Bronchial epithelial cell (primary cell): ENCODE results near the gene RASSF4. TPM values are rescaled to one million over a fixed set of nuclear protein-coding genes. Genes with fewer than 3 reads are reported as not detected.
A peak's percentile ranks its signal among the peaks of the same experiment; 100 is the strongest.

ENCODE experiments used
- DNase-seq: peaks from one replicate; pipeline ENCODE4 v3.0.0-alpha.2; 2010; ENCODE audit warnings: low read depth
- FAIRE-seq: peaks from 2 replicates; lab custom pipeline; 2011; peaks lifted over from hg19 to GRCh38; lab: Jason Lieb, UNC
- H3K27me3 ChIP-seq: 2 replicates; pipeline ENCODE4 v1.5.1; 2011; ENCODE audit warnings: low read length; ENCODE audit not compliant: control insufficient read depth, insufficient read depth
- H3K36me3 ChIP-seq: 2 replicates; pipeline ENCODE4 v1.5.1; 2011; ENCODE audit warnings: low read length; ENCODE audit not compliant: control insufficient read depth, insufficient read depth
- H3K4me3 ChIP-seq: 2 replicates; pipeline ENCODE4 v1.5.1; 2011; ENCODE audit warnings: mild to moderate bottlenecking, low read depth, low read length, control low read depth
- total RNA-seq: library from RNA; depleted of rRNA; stranded (reverse); fragments of >200 nt; gene quantifications from 2 replicates; pipeline ENCODE4 v1.2.1, GENCODE V29; 2014
- TF ChIP-seq, protein P1 (sequence below): IDR thresholded peaks from 2 replicates; pipeline ENCODE4 v1.5.1; 2011; ENCODE audit warnings: mild to moderate bottlenecking, moderate library complexity, low read length, control low read depth, inconsistent platforms; ENCODE audit not compliant: insufficient read depth, severe bottlenecking

The RASSF4 gene
- total RNA-seq, 1 donor from 2014 or later, result 0.26 TPM

DNA sequence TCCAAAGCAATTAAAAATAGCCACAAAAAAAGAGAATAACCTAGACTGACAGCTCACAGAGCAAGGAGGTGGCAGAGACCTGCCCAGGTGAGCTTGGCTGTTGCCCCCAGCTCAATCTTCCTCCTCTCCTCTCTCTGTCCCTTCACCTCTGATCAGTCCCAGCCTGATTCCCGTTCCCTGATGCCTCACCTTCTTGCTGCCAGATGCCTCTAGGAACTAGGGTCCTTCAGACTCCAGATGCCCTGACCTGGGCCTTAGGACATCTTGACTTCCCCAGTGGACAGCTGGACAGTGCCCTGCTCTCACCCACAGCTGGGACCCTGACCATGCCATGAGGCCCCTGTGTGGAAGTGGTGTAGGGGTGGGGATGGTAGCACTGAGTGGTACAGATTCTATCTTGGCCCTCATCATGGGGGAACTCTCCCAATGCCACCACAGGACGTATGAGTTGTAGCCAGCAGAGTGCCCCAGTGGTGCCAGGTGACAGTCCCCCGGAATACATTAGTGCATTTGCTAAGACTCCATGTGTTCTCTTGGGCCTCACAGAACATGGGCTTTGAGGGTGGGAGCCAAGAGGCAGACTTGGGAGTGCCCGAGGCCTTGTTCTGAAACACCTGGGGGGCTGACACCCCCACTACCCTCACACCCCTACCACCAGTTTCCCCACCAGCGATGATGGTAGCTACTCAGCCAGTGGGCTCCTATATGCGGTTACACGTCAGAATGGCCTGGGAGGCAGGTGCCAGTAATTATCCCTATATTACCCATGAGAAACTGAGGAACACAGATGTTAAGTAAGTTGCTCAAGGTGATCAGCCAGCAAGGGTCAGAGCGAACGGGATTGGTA is 17.0 kb downstream of the RASSF4 start:
- Histone ChIP-seq H3K27me3 (no peaks in the 10 kb centered on the region), H3K36me3 (no peaks in the 10 kb centered on the region), H3K4me3 (no peak overlapping the region)
- TF ChIP-seq, protein P1, sequence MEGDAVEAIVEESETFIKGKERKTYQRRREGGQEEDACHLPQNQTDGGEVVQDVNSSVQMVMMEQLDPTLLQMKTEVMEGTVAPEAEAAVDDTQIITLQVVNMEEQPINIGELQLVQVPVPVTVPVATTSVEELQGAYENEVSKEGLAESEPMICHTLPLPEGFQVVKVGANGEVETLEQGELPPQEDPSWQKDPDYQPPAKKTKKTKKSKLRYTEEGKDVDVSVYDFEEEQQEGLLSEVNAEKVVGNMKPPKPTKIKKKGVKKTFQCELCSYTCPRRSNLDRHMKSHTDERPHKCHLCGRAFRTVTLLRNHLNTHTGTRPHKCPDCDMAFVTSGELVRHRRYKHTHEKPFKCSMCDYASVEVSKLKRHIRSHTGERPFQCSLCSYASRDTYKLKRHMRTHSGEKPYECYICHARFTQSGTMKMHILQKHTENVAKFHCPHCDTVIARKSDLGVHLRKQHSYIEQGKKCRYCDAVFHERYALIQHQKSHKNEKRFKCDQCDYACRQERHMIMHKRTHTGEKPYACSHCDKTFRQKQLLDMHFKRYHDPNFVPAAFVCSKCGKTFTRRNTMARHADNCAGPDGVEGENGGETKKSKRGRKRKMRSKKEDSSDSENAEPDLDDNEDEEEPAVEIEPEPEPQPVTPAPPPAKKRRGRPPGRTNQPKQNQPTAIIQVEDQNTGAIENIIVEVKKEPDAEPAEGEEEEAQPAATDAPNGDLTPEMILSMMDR, result no peak
- FAIRE-seq (no peak), DNase-seq (no peak)

DNA sequence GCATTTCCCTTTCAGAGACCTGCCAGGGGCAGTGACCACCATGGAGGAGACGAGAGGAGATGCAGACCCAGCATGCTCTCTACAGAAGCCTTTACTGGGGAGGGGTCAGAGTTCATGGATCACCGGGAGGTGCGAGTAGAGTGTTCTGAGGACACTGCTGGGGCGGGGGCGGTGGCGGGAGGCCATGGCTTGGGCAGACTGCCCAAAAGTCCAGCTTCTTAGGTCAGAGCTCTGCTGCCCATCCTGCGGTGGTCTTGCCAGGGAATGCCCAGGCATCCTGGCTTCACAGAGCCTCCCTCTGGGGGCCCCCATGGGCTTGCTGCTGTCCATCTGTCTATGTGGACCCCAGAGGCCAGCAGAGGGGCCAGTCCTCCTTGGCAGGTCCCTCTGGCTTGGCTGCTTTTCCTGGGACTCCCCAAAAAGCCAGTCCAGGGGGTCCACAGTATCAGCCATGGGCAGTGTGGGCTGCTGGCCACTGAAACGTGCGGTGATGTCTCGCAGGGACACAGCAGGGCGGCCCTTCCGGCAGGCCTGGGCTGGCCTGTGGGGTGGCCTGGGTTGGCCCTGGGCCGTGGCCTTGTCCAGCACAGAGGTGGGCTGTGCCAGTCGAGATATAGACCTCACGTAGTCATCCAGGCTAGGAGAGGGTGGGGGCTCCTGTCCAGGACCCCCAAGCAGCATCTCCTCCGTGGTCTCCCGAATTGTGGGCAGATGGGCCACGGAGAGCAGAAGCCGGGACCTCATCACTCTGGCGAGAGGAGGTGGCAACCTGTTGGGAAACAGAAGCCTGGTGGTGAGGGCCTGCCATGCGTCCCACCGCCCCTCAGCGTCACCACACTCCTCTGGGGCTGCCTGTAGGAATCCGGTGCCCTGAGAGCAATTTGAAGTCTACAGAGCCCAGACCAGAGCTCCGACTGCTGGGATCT is 17.9 kb downstream of the RASSF4 start:
- Histone ChIP-seq H3K4me3 (no peak overlapping the region), H3K36me3 (no peaks in the 10 kb centered on the region), H3K27me3 (no peaks in the 10 kb centered on the region)
- TF ChIP-seq, protein P1, result no peak
- DNase-seq (no peak), FAIRE-seq (no peak)

DNA sequence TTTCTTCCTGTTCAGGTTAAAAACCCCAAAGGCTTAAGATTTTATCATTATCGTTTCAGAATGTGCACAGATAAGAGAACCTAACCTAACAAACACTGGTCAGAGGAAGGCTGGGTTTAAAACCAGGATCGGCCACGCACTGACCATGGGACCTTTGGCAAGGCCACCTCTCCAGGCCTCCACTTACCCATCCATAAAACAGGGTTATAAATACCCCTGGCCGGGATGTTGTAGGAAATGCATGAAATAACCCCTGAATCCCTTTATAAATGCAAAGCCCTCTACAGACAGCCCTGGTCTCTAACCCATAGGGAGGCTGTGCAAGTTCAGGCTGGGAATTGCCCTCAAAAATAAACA is 18.6 kb downstream of the RASSF4 start:
- DNase-seq, result no peak
- TF ChIP-seq, protein P1, result no peak
- H3K36me3 ChIP-seq, result no peaks in the 10 kb centered on the region
- FAIRE-seq, result no peak
- no peaks in the 10 kb centered on the region for H3K27me3 ChIP-seq
- peak overlapping the region; percentile 15 for H3K4me3 ChIP-seq

GRCh38 chr10:44978570-44979280 is 19.1 kb downstream of the RASSF4 start, which contains the start of gene DEPP1:
Gene DEPP1, minus strand, starts transcription at chr10:44978809. Its CDS starts 779 bp downstream, at chr10:44978030.
- Histone ChIP-seq H3K27me3 (no peaks in the 10 kb centered on the region), H3K36me3 (no peaks in the 10 kb centered on the region), H3K4me3 (peak within 1 kb of the TSS; percentile 15)
- DNase-seq, result peak; percentile 81
- no peak for FAIRE-seq
- TF ChIP-seq, protein P1, result peak; percentile 14

DNA sequence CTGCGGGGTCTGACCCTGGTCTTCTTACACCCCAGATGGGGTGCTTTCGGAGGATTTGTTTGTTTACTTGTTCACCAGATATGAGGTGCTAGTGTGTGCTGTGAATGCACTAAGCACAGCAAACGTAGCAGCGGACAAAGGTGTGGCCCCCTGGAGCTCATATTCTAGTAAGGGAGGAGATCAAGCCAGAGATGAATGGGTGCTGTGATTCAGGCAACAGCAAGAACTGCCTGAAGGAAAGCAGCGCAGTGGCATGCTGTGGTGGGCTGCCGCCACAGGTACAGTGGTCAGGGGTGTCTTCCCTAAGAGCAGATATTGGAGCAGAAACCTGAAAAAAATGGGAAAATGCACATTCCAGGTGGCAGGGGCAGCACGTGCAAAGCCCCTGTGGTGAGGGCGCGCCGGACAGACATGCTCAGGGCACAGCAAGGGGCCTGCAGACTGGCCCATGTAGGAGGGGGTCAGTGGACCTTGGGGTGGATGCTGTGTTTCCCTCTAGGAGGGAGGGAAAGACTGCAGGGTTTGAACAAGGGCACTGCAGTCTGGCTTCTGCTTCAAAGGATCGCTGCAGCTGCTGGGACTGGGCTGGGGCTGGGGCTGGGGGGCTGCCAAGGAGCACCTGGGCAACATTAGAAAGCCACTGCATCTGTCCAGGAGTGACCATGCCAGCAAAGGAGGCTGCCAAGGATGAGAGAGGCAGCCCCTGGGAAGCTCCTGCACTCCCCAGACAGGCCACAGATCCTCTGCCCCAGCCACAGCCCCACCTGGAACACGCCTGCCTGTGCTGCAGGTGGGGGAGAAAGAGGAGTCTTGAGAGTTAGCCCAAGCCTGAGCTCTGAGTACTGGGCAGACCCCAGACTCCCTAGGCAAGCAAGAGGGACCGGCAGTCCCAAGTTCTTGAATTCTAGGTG is 19.9 kb downstream of the RASSF4 start:
- no peak overlapping the region for H3K4me3 ChIP-seq
- TF ChIP-seq, protein P1, result no peak

More for the DNA sequence above, 19.9 kb downstream of the RASSF4 start:
- Histone ChIP-seq H3K27me3 (no peaks in the 10 kb centered on the region), H3K36me3 (no peaks in the 10 kb centered on the region)
- no peak for FAIRE-seq
- DNase-seq, result peak; percentile 54
